NOMO-1 treated with DMSO at 0.1 percent for 48 hours (cell line): Measurements from ENCODE around the gene KCNJ6.

Source experiments
- DNase-seq: peaks from one replicate; lab custom pipeline; 2025; ENCODE audit not compliant: unreplicated experiment; lab: John Stamatoyannopoulos, UW

KCNJ6 gene

DNA sequence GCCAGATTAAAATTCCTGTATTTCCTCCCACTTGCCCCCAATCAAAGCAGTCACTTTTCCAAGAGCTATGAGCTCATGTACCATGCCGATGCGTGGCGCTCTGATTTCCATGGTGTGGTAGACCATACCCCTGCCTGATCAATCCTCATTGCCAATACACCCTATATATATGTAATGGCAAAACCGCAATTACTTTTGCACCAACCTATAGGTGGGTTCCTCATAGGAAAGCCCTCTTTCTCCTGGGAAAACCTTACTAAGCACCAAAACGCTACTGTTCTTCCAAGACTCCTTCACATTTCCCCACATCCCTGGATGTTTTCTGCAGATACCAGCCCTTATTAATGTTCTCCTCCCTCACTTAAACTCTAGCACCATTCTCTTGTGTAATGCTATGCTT, 11.0 kb downstream of the KCNJ6 start:
- DNase-seq = no peak

DNA sequence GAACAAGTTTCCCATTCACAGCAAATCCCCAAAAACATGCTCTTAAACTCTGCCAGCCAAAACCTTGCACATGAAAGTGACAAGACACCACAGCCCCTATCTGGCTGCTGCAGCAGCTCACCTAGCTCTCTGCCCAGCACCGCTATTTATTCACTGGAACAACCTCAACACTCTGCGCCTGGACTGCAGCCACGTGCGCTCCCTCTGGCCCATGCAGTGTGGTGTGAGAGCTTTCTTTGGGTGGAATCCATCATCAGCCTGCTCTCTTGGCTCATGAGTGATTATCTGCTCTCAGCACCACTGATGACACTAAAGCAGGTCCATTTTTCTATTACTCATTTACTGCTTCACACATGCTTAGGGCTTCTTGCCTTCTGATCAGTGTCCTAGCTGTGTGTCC, 11.4 kb downstream of the KCNJ6 start:
- no peak for DNase-seq

- DNase-seq = no peak
Observed at GRCh38 chr21:37903396-37903795, 12.9 kb downstream of the KCNJ6 start.

- DNase-seq = no peak
Observed at GRCh38 chr21:37899146-37899545, 17.1 kb downstream of the KCNJ6 start.

GRCh38 chr21:37896788-37897187, 19.5 kb downstream of the KCNJ6 start:
- no peak for DNase-seq

DNA sequence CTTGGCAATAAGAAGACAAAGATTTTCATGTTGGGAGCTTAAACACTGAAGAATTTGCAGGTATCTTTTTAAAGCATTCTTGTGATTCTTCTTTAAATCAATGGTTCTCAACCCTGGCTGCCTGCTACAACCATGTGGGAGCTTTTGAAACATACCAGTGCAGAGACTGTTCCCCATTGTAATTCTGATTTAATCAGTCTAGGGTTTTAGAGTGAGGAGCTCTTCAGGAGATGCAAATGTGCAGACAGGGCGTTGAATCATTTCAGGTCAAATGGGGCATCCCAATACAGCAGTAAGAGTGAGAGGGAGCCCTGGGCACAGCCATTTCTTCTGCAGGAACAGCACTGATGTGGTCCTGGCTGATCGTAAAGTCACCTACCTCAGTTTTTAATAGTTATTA, 24.3 kb downstream of the KCNJ6 start:
- DNase-seq = no peak

GRCh38 chr21:37888659-37889058, 27.6 kb downstream of the KCNJ6 start:
- no peak for DNase-seq

- DNase-seq = no peak
Observed at GRCh38 chr21:37886726-37887299, 29.4 kb downstream of the KCNJ6 start.

- DNase-seq = no peak
Observed at GRCh38 chr21:37886120-37886519, 30.1 kb downstream of the KCNJ6 start.

DNA sequence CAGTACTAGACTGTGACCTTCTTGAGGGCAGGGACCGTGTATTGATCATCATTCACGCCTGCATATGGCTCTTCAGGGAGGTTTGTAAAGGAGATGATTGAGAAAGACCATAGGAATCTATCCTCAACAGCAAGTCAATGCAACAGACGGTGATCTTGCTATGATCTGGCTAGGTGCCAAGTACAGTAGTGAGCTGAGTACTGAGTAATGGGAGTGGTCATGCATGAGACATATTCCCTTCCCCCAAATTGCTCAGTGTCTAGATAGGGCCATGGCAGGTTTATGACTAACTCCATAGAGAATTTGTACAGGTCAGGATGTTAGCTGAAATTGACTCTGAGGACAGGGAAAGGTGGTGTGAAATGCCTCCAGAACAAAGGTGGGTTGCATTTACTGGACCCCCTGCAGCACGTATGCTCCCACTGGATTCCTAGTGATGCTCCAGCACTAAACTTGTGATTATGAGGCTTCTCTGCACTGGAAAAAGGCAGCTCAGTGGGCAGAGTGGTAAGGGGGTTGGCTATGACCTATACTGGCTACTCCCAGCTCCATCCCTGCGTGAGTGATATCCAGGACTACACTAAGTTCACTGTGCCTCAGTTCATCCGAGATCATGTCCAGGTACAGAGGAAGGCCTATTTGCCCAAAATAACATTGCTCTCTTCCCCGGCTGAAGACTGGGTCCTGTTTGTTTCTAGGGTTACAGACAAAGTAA, 37.2 kb downstream of the KCNJ6 start:
- DNase-seq = no peak

- no peak for DNase-seq
Observed at GRCh38 chr21:37877888-37878684, 38.2 kb downstream of the KCNJ6 start.

DNA sequence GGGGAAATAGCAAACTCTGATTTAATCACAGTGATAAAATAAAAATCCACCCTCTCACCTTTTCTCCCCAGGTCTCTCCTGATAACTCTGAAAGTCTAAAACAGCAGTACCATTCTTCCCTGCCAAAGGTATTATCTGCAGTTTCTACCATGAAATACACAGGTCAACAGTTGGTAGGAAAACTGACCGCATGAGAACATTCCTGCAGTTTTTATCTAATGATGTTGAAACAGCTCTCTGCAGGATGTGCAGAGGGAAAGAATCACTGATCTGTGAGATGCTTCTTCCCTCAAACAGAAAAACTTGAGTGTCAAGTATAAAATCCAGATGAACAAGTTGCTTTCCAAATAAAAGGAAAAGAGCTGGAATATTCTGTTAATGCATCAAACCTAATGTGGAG, 39.1 kb downstream of the KCNJ6 start:
- DNase-seq = no peak

GRCh38 chr21:37876561-37876960, 39.7 kb downstream of the KCNJ6 start:
- no peak for DNase-seq

DNA sequence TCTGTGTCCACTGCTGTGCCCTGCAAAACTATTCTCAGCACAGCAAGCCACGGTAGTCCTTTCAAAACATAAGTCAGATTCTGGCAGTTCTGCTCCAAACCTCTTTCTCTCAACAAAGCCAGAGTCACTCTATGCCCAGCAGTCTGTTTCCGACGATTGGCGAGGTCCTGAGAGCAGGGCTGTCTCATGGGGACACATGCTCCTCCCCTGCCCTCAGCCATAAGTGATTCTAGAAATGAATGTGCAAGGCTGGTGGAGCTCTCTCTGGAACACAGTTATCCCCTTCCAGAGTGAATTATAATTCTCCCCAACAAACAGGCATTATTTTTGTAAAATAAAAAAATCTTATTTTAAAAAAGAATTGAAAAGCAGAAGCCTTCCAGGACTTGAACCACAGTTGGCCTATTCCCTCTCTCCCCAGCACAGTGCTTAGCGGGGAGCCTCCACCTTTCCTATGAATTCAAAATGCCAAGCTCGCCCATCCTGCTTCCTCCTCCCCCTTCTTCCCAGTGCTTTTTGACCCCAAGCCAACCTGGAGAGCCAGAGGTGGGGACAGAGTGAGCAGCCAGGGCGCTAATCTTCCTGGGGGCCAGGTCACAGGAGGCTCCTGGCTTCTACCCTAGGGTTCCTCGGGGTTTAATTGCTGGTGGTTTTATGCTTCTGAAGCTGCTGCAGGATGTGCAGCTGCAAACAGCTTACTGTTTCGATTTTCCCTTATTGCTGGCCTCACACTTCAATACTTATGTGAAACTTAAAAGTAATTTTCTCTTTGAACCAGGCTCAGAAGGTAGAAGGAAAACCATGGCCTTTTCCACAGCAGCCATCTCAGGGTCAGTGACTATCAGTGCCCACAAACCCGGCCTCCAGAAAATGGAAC, 41.1 kb downstream of the KCNJ6 start:
- DNase-seq = no peak

DNA sequence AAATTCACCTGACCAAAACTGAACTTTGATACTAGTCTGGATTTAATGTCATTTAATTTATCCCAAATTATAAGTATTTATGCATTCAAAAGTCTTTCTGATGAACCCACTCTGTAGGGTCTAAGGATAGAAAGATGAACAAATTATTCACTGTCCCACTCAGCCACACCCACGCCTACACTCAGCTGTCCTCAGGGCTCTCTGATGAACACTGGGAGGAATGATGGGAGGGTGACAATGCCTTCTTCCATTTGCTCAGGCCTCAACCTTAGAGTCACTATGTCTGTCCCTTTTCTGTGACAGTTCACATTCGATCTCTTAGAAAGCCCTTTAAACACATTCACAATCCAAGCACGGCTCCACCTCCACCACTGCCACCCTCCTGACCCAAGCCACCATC, 41.8 kb downstream of the KCNJ6 start:
- no peak for DNase-seq

DNA sequence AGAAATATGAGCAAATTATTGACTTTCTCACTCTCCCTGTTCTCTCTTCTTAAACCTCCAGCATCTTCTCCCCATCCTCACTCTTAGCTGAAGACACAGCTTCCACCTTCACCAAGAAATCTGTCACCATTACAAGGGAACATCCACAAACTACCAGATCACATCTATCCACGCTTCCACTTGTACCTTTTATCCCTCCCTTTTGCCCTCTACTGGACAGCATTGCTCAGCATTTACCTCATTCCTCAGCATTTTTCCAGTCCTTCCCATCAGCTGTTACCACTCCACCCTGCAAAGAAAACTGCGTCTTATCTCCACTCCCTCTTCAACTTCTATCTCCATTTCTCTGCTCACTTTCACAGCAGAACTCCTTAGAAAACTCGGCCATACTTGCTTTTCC, 42.6 kb downstream of the KCNJ6 start:
- DNase-seq = no peak

GRCh38 chr21:37871121-37871862, 45.0 kb downstream of the KCNJ6 start:
- no peak for DNase-seq

- DNase-seq = no peak
Observed at GRCh38 chr21:37870221-37870620, 46.0 kb downstream of the KCNJ6 start.

GRCh38 chr21:37869661-37870060, 46.6 kb downstream of the KCNJ6 start:
- DNase-seq = no peak

- DNase-seq = no peak
Observed at GRCh38 chr21:37868446-37869295, 47.6 kb downstream of the KCNJ6 start.
